Kidney tubule cell (primary cell): ENCODE results near the gene HIPK3.
"Not testable (repeated sequence)": the region's sequence is repeated elsewhere in the genome, so short reads cannot be mapped to it uniquely, and the experiment has no call there.

Experiments used
- DNase-seq: peaks from one replicate; pipeline ENCODE4 v3.0.0-alpha.2; 2018; ENCODE audit warnings: low spot score

The HIPK3 gene

DNA sequence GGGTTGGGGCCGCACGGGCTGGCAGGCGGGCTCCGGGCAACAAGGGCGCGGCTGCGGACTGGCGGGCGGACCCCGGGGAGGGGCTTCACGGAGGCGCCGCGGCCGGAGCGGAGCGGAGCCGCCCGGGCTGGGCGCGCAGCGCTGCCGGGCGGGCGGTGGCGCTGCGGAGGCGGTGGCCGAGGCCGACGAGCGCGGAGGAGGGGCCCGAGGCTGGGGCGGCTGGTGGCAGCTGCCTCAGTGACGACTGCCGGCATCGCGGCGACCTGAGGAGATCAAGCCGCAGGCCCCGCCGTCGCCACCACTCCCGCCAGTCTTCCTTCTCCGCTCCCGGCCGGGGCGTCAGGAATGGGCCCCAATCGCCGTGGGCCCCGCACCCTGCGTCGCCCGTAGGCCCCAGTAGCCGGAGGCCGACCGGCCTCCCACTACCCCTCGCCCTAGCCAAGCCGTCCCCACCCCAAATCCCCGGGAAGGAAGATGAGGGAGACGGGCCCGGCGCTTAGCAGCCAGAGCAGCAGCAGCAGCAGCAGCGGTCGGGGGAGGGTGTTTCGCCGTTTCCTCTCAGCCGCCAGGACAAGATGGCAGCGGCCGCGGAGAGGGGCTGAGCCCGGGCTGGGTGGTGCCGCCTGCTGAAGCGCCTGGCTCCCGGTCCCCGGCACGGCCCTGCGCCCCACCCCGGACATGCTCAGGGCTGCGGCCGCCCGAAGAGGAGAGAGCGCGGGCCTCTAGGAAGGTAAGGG lies at the start of gene HIPK3:
TSS of gene HIPK3 (plus strand) at position 222 of the 737 bp plus-strand sequence.
- DNase-seq = peak; percentile 88

DNA sequence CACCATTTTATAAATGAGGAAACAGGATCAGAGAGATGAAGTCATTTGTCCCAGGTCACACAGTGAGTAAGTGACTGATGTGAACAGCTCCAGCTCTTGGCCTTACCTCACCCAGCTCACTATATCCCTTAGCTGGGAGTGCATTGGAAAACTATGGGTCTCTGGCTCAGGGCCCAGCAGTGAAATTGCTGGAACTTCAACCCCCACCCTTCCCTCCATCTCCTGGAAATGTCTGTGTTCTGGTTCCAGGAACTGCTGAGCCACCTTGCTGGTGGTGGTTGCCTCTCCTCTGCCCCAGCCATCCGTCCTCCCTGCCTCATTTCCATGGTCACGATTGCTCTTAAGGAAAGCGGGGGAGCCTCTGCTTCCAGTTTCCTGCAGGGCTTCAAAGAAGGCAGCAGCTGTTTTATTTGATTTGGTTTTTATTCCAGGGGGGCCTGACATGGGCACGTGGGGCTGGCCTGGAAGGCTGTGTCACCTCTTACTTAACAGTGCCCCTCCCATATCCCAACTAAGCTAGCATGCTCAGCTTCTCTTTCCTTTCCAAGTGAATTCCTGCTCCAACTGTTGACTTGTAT lies 49.7 kb upstream of the HIPK3 start:
- peak; percentile 19 for DNase-seq

DNA sequence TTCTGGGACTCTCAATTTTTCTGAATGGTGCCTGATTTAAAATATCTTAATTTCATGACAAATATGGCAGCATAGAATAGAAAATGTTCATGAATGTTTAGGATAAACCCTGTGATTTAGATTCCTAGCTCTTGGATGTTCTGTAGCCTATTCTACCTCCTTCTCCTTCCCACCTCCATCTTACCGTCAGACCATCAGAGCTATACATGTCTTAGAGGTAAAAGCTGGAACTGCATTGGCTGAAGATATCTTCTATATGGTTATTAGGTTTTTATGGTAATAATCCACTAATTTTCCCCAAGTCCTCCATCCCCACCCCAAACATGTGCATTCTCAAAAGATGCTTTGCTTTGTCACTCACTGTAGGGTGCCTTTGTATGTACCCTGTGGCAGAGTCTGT lies 49.0 kb upstream of the HIPK3 start:
- no peak for DNase-seq

DNA sequence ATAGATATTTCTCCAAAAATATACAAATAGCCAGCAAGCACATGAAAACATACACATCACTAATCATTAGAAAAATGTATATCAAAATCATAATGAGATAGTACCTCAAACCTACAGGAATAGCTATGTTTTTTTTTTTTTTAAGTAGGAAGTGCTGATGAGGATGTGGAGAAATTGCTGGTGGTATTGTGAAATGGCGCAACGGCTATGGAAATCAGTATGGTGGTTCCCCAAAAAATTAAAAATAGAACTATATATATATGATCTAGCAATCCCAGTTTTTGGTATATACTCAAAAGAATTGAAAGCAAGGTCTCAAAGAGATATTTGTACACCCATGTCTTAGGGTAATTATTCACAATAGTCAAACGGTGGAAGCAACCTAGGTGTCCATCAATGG lies 46.0 kb upstream of the HIPK3 start:
- DNase-seq = no peak

DNA sequence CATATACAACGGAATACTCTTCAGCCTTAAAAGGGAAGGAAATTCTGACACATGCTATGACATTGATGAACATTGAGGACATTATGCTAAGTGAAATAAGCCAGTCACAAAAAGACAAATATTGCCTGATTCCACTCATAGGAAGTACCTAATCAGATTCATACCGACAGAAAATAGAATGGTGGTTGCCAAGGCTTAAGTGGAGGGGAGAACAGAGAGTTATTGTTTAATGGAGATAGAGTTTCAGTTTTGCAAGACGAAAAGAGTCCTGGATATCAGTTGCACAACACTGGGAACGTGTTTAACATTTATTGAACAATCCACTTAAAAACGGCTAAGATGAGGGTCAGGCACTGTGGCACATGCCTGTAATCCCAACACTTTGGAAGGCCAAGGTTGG lies 45.6 kb upstream of the HIPK3 start:
- no peak for DNase-seq

DNA sequence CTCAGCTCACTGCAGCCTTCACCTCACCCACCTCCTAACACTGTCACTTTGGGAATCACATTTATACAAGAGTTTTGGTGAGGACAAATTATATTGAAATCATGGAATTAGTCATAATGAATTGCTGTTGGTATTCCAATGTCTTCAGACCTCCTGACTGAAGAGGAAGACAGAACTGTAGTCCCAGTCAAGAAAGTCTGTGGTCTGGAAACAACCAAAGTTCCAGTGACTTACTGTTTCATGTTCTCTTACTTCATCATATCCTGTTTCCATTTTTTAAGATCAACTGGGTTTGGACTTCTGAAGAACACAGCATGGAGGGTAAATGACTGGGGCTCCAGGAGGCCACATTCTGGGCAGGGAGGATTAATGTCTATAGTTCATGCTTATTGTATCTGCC lies 43.0 kb upstream of the HIPK3 start:
- DNase-seq = no peak

DNA sequence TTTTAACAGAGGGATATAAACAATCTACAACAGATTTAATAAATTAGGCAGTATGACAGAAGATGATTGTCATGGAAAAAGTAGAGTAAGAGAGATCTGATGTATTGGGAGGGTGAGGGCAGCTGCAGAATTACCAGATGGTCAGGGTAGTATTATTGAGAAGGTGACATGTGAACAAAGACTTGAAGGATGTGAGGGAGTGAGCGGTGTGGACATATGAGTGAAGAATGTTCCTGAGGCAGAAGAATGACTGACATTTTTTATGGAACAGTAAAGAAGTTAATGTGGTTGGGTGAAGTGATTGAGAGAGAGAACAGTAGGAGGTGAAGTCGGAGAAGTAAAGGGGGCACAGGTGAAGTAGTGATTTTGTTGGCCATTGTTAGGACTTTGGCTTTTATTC lies 42.4 kb upstream of the HIPK3 start:
- no peak for DNase-seq

DNA sequence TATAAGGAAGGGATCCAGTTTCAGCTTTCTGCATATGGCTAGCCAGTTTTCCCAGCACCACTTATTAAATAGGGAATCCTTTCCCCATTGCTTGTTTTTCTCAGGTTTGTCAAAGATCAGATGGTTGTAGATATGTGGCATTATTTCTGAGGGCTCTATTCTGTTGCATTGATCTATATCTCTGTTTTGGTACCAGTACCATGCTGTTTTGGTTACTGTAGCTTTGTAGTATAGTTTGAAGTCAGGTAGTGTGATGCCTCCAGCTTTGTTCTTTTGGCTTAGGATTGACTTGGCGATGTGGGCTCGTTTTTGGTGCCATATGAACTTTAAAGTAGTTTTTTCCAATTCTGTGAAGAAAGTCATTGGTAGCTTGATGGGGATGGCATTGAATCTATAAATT lies 40.5 kb upstream of the HIPK3 start:
- not testable (repeated sequence) for DNase-seq

DNA sequence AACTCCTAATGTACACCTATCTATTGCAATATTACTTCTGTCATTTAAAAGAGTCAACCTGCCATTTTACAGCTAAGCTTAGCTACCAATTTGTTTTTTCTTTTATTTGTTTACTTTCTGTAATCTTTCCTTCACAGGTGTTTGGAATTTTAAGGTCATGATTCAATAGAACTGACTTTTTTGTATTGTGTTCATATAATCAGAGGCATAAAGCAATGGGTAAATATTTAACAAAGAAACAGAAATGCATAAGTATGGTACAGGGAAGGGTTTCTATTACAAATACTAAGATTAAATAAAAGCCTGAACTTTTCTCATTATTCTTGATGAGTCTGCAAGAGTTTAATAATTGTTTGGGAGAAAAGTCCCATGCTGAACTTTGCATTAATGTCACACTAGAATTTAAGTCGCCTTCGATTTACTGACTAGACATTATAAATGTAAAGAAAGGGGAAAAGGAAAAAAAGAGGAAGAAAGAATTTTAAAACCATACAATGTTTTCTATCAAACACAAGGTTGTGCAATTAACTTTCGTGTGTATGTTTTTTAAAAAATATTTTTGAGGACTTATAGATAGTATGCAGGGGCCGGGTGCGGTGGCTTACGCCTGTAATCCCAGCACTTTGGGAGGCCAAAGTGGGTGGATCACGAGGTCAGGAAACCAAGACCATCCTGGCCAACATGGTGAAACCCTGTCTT lies 35.0 kb upstream of the HIPK3 start:
- no peak for DNase-seq

DNA sequence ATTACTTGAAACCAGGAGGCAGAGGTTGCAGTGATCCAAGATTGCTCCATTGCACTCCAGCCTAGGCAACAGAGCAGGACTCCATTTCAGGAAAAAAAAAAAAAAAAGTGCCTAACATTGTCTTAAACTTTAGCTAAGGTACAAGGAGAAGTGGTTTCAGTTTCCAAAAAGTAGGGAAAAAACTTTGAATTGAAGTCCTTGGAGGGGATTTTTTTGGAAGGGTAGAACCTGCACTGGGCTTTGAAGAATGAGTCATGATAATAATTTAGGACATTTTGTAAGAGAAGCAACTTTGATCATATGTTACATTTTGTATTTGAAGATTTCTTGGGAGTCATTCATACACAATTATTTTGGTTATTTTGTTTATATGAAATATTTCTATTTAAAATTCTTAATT lies 31.8 kb upstream of the HIPK3 start:
- DNase-seq = no peak

DNA sequence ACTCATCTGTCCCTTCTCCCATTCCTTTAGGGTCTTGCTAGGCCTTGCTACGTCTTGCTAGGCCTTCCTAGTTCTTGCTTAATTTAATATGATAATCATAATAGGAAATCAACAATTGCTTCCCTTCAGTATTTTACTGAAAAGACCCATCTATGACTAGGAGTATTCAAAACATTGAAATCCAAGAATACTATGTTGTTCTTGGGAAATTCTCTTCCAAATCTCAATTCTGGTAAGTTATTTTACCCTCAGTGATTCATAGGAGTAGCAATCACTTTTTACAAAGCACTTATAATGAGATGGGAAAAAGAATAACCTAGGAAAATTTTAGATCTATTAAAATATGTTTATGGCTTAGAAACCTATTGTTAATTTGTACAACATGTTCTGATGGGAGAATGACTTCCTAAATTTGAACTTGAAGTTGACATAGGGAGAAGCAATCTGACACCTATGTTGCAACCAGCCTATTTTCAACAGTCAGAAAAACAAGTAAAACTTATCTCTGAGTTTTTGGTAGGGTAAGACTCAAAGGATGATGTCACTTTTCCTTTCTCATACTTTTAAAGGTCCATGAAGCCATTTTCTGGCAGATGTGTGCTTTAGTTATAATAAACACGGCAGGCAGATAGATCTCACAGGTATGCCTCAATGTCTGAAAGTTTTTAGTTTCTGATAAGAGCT lies 29.5 kb upstream of the HIPK3 start:
- no peak for DNase-seq

DNA sequence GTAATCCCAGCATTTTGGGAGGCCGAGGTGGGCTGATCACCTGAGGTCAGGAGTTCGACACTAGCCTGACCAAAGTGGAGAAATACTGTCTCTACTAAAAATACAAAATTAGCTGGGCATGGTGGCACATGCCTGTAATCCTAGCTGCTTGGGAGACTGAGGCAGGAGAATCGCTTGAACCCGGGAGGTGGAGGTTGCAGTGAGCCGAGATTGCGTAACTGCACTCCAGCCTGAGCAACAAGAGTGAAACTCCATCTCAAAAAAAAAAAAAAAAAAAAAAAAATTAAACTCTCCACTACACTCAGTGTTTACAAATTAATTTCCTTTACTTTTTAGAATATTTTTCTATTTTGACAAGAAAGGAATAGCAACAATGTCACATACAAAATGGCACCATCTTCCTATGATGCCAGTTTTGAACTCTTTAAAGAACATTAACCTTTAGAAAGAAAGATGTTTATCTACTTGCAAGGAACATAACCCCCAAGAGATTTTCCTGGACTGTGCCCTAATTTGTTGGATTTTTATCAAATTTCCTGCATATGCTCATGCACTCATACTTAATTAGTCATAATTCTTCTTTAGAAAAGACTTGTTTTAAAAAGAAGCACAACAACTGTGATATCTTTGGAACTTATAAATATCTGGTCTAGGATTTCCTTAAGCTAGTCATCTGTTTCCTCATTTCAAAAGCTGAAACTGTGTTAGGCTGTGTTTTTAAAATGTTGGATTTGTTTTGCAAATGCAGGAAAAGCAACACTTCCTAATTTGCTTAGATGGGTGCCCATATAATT lies 22.6 kb upstream of the HIPK3 start:
- DNase-seq = no peak

DNA sequence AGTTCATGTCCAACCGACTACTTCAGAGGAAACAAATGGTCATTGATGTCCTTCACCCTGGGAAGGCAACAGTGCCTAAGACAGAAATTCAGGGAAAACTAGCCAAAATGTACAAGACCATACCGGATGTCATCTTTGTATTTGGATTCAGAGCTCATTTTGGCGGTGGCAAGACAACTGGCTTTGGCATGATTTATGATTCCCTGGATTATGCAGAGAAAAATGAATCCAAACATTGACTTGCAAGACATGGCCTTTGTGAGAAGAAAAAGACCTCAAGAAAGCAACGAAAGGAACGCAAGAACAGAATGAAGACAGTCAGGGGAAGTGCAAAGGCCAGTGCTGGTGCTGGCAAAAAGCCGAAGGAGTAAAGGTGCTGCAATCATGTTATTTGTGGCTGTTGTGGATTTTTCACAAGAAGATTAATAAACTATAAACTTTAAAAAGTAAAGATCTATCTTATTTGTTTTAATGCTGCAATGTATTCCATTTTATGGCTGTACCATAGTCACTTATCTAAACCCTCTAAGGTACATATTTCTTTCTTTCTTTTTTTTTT lies 20.1 kb upstream of the HIPK3 start:
- DNase-seq = no peak

DNA sequence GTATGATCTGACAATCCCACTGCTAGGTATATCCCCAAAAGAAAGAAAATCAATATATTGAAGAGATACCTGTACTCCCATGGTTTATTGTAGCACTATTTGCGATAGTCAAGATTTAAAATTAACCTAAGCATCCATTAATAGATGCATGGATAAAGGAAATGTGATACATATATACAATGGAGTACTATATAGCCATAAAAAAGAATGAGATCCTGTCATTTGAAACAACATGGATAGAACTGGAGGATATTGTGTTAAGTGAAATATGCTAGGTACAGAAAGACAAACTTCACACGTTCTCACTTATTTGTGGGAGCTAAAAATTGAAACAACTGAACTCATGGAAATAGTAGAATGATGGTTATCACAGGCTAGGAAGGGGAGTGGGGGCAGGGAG lies 14.6 kb upstream of the HIPK3 start:
- DNase-seq = no peak

DNA sequence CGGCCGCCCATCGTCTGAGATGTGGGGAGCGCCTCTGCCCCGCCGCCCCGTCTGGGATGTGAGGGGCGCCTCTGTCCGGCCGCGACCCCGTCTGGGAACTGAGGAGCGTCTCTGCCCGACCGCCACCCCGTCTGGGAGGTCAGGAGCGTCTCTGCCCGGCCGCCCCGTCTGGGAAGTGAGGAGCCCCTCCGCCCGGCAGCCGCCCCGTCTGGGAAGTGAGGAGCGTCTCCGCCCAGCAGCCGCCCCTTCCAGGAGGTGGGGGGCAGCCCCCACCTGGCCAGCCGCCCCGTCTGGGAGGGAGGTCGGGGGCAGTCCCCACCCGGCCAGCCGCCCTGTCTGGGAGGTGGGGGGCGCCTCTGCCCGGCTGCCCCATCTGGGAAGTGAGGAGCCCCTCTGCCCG lies 13.5 kb upstream of the HIPK3 start:
- not testable (repeated sequence) for DNase-seq

DNA sequence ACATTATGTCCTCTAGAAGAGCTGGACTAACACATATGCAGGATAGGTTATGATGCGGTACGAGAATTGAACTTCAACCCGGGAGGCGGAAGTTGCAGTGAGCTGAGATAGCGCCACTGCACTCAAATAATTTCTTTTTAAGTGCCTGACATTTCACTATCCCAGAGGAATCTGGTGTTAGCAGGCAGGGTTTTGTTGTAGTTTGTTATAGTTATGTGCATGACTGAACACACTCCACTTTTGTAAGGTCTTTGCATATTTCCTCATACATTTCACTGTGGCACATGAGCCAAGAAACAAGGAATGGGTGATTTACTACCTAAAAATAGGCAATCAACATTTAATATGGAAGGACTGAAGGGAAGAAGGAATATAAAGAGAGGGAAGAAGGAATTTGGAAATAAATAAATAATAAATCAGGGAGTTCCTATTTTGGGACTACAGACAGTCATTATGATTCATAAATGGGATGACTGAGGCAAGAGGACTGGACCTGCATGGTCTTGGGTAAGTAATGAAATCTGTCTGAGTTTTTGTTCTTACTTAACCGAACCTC lies 8.7 kb upstream of the HIPK3 start:
- peak; percentile 85 for DNase-seq

DNA sequence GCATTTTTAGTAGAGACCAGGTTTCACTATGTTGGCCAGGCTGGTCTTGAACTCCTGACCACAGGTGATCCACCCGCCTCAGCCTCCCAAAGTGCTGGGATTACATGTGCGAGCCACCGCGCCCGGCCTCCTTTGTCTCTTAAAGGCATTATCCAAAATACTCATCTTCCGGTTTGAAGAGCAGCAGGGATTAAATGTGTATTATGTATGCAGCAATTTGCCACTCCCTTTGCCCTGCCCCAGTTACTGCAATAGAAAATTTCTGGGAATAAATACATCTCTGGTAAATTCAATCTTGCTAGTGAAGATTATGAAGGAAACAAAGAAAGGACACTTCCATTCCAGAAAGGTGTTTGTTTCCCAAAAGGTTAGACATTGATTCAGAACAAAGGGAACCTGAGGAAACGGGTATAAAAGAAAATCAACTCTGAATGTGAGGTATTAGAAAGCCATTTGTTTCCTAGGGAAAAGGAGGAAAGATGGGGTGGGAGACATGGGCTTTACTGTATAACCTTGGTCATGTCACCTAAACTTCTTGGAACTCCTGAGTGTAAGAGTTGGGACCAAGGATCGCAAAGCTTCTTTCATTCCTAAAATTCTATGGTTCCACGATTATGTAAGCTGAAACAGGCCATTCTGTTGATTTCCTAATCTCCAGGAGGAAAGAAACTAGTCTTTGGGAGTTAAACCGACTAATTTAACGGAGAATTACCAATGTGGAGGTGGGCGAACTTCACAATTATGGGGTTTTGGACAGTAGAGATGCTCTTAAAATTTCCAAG lies 959 bp upstream of the HIPK3 start:
- no peak for DNase-seq

DNA sequence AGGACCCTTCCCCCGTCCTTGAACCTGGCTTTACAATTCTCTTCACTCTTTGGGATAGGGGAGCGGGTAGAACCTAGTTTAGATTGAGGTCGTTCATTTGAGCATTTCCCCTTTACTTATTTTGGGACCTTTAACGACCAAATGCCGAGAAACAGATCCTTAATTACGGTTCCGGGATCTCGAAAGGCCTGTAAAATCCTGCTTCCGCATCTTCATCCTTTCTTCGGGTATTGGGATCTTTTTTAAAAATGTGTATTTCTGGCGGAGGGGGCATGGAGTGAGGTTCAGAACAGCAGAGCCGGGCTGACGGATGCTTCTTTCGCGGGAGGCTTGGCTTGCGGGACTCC lies 395 bp upstream of the HIPK3 start:
- no peak for DNase-seq

DNA sequence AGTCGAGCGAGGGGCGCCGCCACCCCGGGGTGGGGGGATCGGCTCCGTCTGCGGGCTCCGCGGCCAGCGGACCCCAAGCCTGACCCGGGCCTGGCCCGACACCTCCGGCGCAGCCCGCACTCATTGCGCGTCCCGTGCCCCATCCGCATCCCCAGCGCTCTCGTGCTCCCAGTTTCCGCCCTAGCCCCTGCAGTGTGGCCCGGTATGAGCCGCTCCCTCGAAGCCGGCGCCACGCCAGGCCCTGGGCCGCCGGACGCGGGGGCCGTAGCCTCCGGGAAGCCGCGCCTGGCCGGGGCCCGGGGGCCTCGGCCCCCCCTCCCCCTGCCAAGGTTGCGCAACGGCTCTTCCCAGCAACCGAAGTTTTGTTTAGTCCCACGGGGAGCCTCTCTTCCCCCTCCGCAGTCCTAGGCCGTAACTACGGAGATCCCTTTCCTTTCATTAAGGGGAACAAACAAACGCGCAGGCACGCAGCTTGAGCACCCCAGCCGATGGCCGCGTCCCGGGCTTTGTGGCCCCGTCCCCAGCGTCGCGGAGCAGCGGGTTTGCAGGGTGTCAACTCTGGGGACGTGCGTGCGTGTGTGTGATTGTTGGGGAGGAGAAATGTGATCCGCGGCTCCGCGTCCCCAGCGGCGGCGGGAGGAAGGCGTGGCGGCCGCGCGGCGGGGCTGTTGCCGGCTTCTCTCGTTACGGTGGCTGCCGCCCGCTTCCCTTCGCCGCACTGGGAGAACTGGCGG lies 883 bp downstream of the HIPK3 start:
- peak; percentile 81 for DNase-seq

DNA sequence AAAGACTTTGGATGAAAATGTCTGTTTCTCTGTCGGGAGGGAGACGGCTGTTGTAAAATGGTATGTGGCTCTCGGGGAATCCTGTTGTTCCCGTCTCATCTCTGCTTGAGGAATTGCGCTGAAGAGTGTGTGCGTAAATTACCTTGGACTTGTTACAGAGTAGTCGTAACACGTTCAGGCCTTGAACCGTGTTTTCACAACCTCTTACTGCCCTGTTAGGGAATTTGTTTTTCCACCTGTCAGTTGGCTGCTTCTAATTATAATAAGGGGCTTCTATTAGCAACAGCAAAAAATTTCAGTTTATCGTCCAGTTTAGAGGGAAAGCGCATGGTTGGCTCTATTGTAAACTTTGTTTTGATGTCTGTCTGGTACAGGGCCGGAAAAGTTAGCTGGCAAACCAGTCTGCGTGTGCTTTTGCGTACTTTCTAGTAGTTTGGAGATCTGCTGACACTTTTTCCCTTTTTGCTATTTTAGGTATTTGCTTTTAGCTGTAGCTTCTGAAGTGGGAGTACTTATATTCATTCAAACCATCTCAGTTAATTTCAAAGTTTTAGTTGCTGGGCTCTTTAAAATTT lies 1.5 kb downstream of the HIPK3 start:
- no peak for DNase-seq
